ENCODE data around the gene CCS.

Gene CCS

GRCh38 chr11:66548774-66549630 is 44.0 kb upstream of the CCS start:
- Histone ChIP-seq H3K27me3 (ENCODE audit: insufficient read depth, low read length) (peaks cover 28% of the 10 kb centered on the region), H2AFZ (ENCODE audit: low read length, unreplicated experiment) (no peak overlapping the region), H3K4me1 (ENCODE audit: control insufficient read depth, insufficient read depth, low read length, unreplicated experiment) (no peaks in the 10 kb centered on the region), H3K36me3 (ENCODE audit: insufficient read depth, low read length) (no peaks in the 10 kb centered on the region), H3K27ac (ENCODE audit: low read depth, low read length) (no peak overlapping the region), H3K79me2 (ENCODE audit: control insufficient read depth, insufficient read depth, low read length, unreplicated experiment) (no peaks in the 10 kb centered on the region), H3K4me3 (ENCODE audit: low read depth, low read length) (no peak overlapping the region)

GRCh38 chr11:66549696-66550095 is 43.3 kb upstream of the CCS start:
- Histone ChIP-seq H3K4me3 (ENCODE audit: low read depth, low read length) (no peak overlapping the region), H3K27ac (ENCODE audit: low read depth, low read length) (no peak overlapping the region), H3K27me3 (ENCODE audit: insufficient read depth, low read length) (peaks cover 28% of the 10 kb centered on the region), H2AFZ (ENCODE audit: low read length, unreplicated experiment) (no peak overlapping the region), H3K36me3 (ENCODE audit: insufficient read depth, low read length) (no peaks in the 10 kb centered on the region), H3K79me2 (ENCODE audit: control insufficient read depth, insufficient read depth, low read length, unreplicated experiment) (no peaks in the 10 kb centered on the region), H3K4me1 (ENCODE audit: control insufficient read depth, insufficient read depth, low read length, unreplicated experiment) (no peaks in the 10 kb centered on the region)

DNA sequence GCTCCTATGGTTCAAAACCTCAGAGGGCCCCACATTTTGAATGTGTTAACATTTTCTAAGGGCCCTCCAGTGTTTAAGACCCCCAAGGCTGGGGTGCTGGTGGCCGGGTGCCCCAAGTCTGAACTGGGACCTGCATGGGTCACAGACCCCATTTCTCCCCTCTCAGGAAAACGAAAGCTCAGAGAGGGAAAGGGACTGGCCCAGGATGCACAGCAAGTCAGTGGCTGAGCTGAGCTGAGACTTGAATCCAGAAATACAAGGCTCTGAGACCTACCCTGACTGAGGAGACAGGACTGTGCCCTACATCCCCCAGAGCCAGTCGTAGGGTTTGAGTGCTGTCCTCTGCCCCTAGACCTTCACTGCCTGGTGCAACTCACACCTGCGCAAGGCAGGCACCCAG is 42.1 kb upstream of the CCS start:
- no peak overlapping the region for H2AFZ ChIP-seq (ENCODE audit: low read length, unreplicated experiment)
- H3K4me3 ChIP-seq (ENCODE audit: low read depth, low read length): no peak overlapping the region
- H3K36me3 ChIP-seq (ENCODE audit: insufficient read depth, low read length): no peaks in the 10 kb centered on the region
- peaks cover 28% of the 10 kb centered on the region for H3K27me3 ChIP-seq (ENCODE audit: insufficient read depth, low read length)
- H3K4me1 ChIP-seq (ENCODE audit: control insufficient read depth, insufficient read depth, low read length, unreplicated experiment): no peaks in the 10 kb centered on the region
- no peak overlapping the region for H3K27ac ChIP-seq (ENCODE audit: low read depth, low read length)
- H3K79me2 ChIP-seq (ENCODE audit: control insufficient read depth, insufficient read depth, low read length, unreplicated experiment): no peaks in the 10 kb centered on the region

- H2AFZ ChIP-seq (ENCODE audit: low read length, unreplicated experiment): no peak overlapping the region
- peaks cover 4% of the 10 kb centered on the region; the same call in 1 of the 2 replicates for H3K27me3 ChIP-seq (ENCODE audit: insufficient read depth, low read length)
- H3K36me3 ChIP-seq (ENCODE audit: insufficient read depth, low read length): no peaks in the 10 kb centered on the region
- no peak overlapping the region for H3K27ac ChIP-seq (ENCODE audit: low read depth, low read length)
- H3K79me2 ChIP-seq (ENCODE audit: control insufficient read depth, insufficient read depth, low read length, unreplicated experiment): no peaks in the 10 kb centered on the region
- no peak overlapping the region for H3K4me3 ChIP-seq (ENCODE audit: low read depth, low read length)
- H3K4me1 ChIP-seq (ENCODE audit: control insufficient read depth, insufficient read depth, low read length, unreplicated experiment): no peaks in the 10 kb centered on the region
These were observed 38.4 kb upstream of the CCS start for GRCh38 chr11:66554602-66555001.

DNA sequence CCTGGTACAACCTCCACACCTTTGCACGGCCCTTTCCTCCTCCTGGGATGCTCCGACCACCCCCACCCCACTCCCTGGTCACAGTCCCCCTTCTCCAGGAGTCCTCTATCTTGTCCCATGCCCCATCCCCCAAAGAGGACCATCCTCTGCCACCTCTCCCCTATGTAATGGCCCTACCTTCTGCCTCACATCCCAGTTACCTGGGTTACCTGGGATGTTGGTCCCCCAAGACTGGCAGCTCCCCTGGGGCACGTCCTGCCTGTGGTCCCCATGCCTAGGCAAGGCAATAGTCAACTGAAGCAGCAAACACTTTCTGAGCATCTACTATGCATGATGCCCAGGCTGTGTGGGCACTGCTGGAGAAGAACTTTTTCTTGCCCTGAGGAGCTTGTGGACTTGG is 37.6 kb upstream of the CCS start:
- H3K4me3 ChIP-seq (ENCODE audit: low read depth, low read length): no peak overlapping the region
- H3K4me1 ChIP-seq (ENCODE audit: control insufficient read depth, insufficient read depth, low read length, unreplicated experiment): no peaks in the 10 kb centered on the region
- no peaks in the 10 kb centered on the region for H3K36me3 ChIP-seq (ENCODE audit: insufficient read depth, low read length)
- H2AFZ ChIP-seq (ENCODE audit: low read length, unreplicated experiment): no peak overlapping the region
- no peaks in the 10 kb centered on the region for H3K79me2 ChIP-seq (ENCODE audit: control insufficient read depth, insufficient read depth, low read length, unreplicated experiment)
- H3K27me3 ChIP-seq (ENCODE audit: insufficient read depth, low read length): peaks cover 4% of the 10 kb centered on the region; the same call in 1 of the 2 replicates
- no peak overlapping the region for H3K27ac ChIP-seq (ENCODE audit: low read depth, low read length)

DNA sequence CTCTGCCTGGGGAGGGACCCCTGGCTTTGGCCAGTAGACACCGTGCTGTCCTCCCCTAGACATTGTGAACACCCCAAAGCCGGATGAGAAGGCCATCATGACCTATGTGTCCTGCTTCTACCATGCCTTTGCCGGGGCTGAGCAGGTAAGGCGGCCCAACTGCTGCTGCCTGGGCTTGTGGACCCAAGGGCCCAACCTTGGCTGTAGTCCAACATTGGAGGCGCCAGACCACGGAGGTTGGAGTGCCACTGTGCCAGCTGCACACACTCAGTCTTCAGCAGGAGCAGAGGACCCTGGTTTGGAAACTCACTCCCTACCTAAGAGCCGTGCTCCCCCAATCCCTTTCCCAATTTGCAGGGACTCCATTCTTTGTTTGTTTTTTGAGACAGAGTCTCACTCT is 36.9 kb upstream of the CCS start:
- peaks cover 4% of the 10 kb centered on the region; the same call in 1 of the 2 replicates for H3K27me3 ChIP-seq (ENCODE audit: insufficient read depth, low read length)
- H2AFZ ChIP-seq (ENCODE audit: low read length, unreplicated experiment): no peak overlapping the region
- H3K27ac ChIP-seq (ENCODE audit: low read depth, low read length): no peak overlapping the region
- no peaks in the 10 kb centered on the region for H3K4me1 ChIP-seq (ENCODE audit: control insufficient read depth, insufficient read depth, low read length, unreplicated experiment)
- no peak overlapping the region for H3K4me3 ChIP-seq (ENCODE audit: low read depth, low read length)
- H3K79me2 ChIP-seq (ENCODE audit: control insufficient read depth, insufficient read depth, low read length, unreplicated experiment): no peaks in the 10 kb centered on the region
- H3K36me3 ChIP-seq (ENCODE audit: insufficient read depth, low read length): no peaks in the 10 kb centered on the region

DNA sequence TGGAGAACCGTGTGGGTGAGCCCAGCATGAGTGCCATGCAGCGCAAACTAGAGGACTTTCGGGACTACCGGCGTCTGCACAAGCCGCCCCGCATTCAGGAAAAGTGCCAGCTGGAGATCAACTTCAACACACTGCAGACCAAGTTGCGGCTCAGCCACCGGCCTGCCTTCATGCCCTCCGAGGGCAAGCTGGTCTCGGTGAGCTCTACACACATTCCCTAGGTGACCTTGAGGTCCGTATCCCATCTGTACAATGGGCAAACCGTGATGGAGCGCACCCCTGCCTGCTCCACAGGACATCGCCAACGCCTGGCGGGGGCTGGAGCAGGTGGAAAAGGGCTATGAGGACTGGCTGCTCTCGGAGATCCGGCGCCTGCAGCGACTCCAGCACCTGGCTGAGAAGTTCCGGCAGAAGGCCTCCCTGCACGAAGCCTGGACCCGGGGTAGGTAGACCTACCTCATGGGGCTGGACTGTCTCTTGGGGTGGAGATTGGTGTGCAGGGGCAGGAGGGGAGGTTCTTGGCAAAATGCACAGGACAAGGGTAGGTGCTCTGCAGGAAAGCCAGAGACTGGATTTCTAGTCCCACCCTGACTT is 35.2 kb upstream of the CCS start:
- Histone ChIP-seq H3K36me3 (ENCODE audit: insufficient read depth, low read length) (no peaks in the 10 kb centered on the region), H2AFZ (ENCODE audit: low read length, unreplicated experiment) (no peak overlapping the region), H3K27me3 (ENCODE audit: insufficient read depth, low read length) (peaks cover 4% of the 10 kb centered on the region; the same call in 1 of the 2 replicates), H3K4me3 (ENCODE audit: low read depth, low read length) (no peak overlapping the region), H3K79me2 (ENCODE audit: control insufficient read depth, insufficient read depth, low read length, unreplicated experiment) (no peaks in the 10 kb centered on the region), H3K4me1 (ENCODE audit: control insufficient read depth, insufficient read depth, low read length, unreplicated experiment) (no peaks in the 10 kb centered on the region), H3K27ac (ENCODE audit: low read depth, low read length) (no peak overlapping the region)

GRCh38 chr11:66559142-66559865 is 33.7 kb upstream of the CCS start:
- H3K4me3 ChIP-seq (ENCODE audit: low read depth, low read length): no peak overlapping the region
- H3K36me3 ChIP-seq (ENCODE audit: insufficient read depth, low read length): no peaks in the 10 kb centered on the region
- peaks cover 4% of the 10 kb centered on the region; the same call in 1 of the 2 replicates for H3K27me3 ChIP-seq (ENCODE audit: insufficient read depth, low read length)
- H3K4me1 ChIP-seq (ENCODE audit: control insufficient read depth, insufficient read depth, low read length, unreplicated experiment): no peaks in the 10 kb centered on the region
- no peak overlapping the region for H2AFZ ChIP-seq (ENCODE audit: low read length, unreplicated experiment)
- no peaks in the 10 kb centered on the region for H3K79me2 ChIP-seq (ENCODE audit: control insufficient read depth, insufficient read depth, low read length, unreplicated experiment)
- no peak overlapping the region for H3K27ac ChIP-seq (ENCODE audit: low read depth, low read length)

DNA sequence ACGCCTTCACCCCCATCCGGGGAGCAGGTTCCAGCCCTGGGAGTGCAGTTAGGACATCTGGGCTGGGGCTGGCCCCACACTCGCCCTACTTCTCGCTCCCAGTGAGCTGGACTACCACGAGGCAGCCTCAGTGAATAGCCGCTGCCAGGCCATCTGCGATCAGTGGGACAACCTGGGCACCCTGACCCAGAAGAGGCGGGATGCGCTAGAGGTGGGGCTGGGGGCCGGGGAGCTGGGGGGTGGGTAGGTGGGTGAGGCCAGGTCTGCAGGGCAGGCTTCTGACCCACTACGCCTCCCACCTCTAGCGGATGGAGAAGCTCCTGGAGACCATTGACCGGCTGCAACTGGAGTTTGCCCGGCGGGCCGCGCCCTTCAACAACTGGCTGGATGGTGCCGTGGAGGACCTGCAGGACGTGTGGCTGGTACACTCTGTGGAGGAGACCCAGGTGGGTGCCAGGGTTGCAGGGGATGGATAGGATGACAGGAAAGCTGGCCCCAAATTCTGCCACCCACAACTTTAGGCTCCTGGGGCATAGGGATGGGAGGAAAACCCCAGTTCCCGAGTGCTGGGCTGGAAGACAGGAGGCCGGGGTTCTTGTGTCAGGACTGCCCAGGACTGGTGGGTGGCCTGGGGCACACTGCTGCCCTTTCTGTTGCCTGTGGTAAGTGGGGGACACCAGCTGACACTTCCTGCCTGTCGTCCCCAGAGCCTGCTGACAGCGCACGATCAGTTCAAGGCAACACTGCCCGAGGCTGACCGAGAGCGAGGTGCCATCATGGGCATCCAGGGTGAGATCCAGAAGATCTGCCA is 32.9 kb upstream of the CCS start:
- H3K36me3 ChIP-seq (ENCODE audit: insufficient read depth, low read length): no peaks in the 10 kb centered on the region
- peaks cover 4% of the 10 kb centered on the region; the same call in 1 of the 2 replicates for H3K27me3 ChIP-seq (ENCODE audit: insufficient read depth, low read length)
- no peak overlapping the region for H2AFZ ChIP-seq (ENCODE audit: low read length, unreplicated experiment)
- no peak overlapping the region for H3K4me3 ChIP-seq (ENCODE audit: low read depth, low read length)
- no peaks in the 10 kb centered on the region for H3K4me1 ChIP-seq (ENCODE audit: control insufficient read depth, insufficient read depth, low read length, unreplicated experiment)
- no peak overlapping the region for H3K27ac ChIP-seq (ENCODE audit: low read depth, low read length)
- no peaks in the 10 kb centered on the region for H3K79me2 ChIP-seq (ENCODE audit: control insufficient read depth, insufficient read depth, low read length, unreplicated experiment)
